AG04449 (cell line): ENCODE measurements around the gene NDFIP2.
"Not testable (repeated sequence)": the region's sequence is repeated elsewhere in the genome, so short reads cannot be mapped to it uniquely, and the experiment has no call there.

Experiments used
- CTCF ChIA-PET: fragments of 350-600 bp; formaldehyde crosslinking; extraction: SDS; loops from one replicate; lab custom pipeline; 2021; ENCODE audit warnings: antibody characterized with exemption; lab: Yijun Ruan, JAX
- POLR2A ChIA-PET: fragments of 400-600, 350-600 bp; formaldehyde crosslinking; extraction: SDS; loops from one replicate; lab custom pipeline; 2020; ENCODE audit warnings: antibody characterized with exemption, inconsistent platforms; lab: Yijun Ruan, JAX
- DNase-seq: peaks from one replicate; pipeline ENCODE4 v3.0.0-alpha.2; 2010; ENCODE audit warnings: low read depth, low spot score
- H3K4me3 ChIP-seq: 2 replicates; pipeline ENCODE4 v1.5.1; 2011; ENCODE audit warnings: low read depth, mild to moderate bottlenecking, control low read depth, low read length
- CTCF ChIP-seq: IDR thresholded peaks from one replicate; pipeline ENCODE4 v1.5.1; 2011; ENCODE audit warnings: mild to moderate bottlenecking, moderate library complexity, low read length, control low read depth, inconsistent platforms; ENCODE audit not compliant: insufficient read depth; ENCODE audit errors: missing control alignments

The NDFIP2 gene

GRCh38 chr13:79589603-79590393 is 108.8 kb downstream of the NDFIP2 start:
- no peak for TF ChIP-seq CTCF
- ChIA-PET CTCF (no interaction called here), POLR2A (no interaction called here)
- no peak for DNase-seq
- H3K4me3 ChIP-seq: no peak overlapping the region

- TF ChIP-seq CTCF: no peak
- CTCF ChIA-PET: no interaction called here
- POLR2A ChIA-PET: no interaction called here
- no peak overlapping the region for H3K4me3 ChIP-seq
- no peak for DNase-seq
Observed at GRCh38 chr13:79590394-79590676, 109.4 kb downstream of the NDFIP2 start.

DNA sequence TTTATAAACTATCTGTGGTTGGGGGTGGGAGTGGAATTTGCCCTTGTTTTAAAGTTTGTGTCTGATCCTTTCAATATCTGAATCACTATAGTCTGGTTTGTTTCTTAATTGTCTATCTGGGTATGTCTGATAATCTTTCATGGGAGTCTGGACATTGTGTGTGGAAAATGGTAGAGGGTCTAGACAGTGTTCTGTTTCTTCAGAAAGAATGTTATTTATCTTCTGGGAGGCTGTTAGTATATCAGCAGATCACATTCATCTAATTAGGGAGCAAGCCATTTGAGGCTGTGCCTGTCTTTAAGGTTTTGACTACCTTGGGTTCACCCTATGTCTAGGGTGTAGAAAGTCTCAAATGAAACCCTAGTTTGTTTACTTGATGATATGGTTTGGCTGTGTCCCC is 110.5 kb downstream of the NDFIP2 start:
- ChIA-PET POLR2A (no interaction called here), CTCF (no interaction called here)
- no peak for DNase-seq
- TF ChIP-seq CTCF: no peak
- H3K4me3 ChIP-seq: no peak overlapping the region

DNA sequence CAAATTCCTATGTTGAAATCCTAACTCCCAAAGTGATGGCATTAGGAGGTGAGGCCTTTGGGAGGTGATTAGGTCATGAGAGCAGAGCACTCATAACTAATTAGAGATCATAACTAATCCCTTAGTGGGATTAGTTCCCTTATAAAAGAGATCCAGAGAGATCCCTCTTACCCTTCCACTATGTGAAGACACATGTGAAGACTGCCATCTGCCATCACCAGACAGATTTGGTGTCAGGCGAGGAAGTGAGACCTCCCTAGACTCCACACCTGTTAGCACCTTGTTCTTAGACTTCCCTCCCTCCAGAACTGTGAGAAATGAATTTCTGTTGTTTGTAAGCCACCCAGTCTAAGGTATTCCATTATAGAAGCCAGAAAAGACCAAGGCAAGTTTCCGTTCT is 112.2 kb downstream of the NDFIP2 start:
- POLR2A ChIA-PET: no interaction called here
- H3K4me3 ChIP-seq: no peak overlapping the region
- CTCF ChIA-PET: no interaction called here
- DNase-seq: no peak
- no peak for TF ChIP-seq CTCF

- DNase-seq: peak; percentile 19
Observed at GRCh38 chr13:79593641-79594275, 112.8 kb downstream of the NDFIP2 start.

DNA sequence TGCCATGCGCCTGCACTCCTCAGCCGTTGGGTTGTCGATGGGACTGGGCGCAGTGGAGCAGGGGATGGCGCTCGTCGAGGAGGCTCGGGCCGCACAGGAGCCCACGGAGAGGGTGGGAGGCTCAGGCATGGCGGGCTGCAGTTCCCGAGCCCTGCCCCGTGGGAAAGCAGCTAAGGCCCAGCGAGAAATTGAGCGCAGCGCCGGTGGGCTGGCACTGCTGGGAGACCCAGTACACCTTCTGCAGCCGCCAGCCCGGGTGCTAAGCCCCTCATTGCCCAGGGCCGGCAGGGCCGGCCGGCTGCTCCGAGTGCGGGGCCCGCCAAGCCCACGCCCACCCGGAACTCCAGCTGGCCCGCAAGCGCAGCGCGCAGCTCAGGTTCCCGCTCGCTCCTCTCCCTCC is 119.2 kb downstream of the NDFIP2 start:
- DNase-seq, POLR2A ChIA-PET, CTCF ChIA-PET, H3K4me3 ChIP-seq: not testable (repeated sequence)

More at GRCh38 chr13:79593641-79594275, 112.8 kb downstream of the NDFIP2 start:
- ChIA-PET POLR2A (no interaction called here), CTCF (no interaction called here)
- TF ChIP-seq CTCF: no peak
- no peak overlapping the region for H3K4me3 ChIP-seq

DNA sequence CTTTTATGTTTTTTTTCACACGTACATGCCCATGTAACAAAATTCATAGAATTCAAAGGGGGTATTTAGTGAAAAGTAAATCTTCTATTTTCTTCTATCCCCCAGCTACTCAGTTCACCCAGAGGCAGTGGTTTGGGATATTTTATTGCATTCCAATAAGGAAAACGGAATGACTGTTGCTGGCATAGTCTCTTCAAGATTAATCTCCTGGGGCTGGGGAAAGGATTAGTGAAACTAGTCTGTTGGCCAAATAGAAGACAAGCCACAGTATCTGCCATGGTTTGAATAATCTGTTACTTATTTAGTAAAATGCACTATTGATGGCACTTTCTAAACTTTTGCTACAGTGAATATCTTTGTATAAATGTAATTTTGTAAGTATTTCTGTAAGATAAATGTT is 122.0 kb downstream of the NDFIP2 start:
- TF ChIP-seq CTCF: no peak
- H3K4me3 ChIP-seq: no peak overlapping the region
- CTCF ChIA-PET: no interaction called here
- no peak for DNase-seq
- POLR2A ChIA-PET: no interaction called here
